GM18520 (cell line): ENCODE results near the gene SLC17A5.
"Not testable (repeated sequence)": the region's sequence is repeated elsewhere in the genome, so short reads cannot be mapped to it uniquely, and the experiment has no call there.

Experiments
- ATAC-seq: cut with Tn5 transposase; IDR thresholded peaks from one replicate; pipeline ENCODE4 v1.9.1; 2021; ENCODE audit not compliant: unreplicated experiment

The SLC17A5 gene

DNA sequence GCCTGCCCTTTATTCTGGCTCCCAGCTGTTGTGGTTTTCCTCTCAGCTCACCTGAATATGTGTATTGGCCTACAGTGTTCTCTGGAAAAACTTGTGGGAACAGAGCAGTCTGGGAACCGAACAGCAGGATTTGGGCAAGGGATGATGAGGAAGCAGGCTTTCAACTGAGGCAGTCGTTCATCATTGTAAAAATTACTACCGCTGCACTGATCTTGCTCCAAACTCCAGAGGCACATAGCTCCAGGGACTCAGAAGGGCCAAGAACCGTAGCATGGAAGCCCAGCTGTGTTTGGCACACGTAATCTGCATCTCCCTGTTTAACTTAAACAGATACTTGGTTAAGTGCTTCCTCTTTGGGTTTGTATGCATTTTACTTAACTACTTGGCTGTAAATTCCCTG is 84.7 kb downstream of the SLC17A5 start:
- no peak for ATAC-seq

GRCh38 chr6:73566954-73567591 is 86.7 kb downstream of the SLC17A5 start:
- ATAC-seq = no peak

- not testable (repeated sequence) for ATAC-seq
These were observed 87.3 kb downstream of the SLC17A5 start for GRCh38 chr6:73566486-73566871.

DNA sequence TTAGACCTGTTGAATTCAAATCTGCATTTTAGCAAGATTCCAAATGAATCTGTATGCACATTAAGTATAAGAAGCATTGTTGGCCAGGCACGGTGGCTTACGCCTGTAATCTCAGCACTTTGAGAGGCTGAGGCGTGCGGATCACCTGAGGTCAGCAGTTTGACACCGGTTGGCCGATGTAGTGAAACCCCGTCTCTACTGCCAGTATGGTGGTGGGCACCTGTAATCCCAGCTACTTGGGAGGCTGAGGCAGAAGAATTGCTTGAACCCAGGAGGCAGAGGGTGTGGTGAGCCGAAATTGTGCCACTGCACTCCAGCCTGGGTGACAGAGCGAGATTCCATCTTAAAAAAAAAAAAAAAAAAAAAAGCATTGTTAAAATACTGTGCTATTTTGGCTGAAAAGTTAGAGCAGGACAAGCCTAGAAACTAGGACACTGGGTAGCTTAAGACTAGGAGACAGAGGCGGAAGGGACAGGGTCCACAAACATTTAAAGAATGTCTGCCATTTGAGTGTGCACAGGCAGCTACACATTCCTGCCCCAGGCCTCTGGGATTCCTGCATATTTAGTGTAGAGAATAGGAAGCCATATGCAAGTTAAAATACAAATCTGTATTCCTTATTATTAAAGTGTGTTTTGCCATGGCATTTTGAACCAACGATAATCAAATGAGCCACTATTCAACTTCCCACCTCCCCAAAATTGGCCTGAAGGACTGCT is 87.9 kb downstream of the SLC17A5 start:
- ATAC-seq = no peak

- no peak for ATAC-seq
These were observed 89.0 kb downstream of the SLC17A5 start for GRCh38 chr6:73564578-73565345.

DNA sequence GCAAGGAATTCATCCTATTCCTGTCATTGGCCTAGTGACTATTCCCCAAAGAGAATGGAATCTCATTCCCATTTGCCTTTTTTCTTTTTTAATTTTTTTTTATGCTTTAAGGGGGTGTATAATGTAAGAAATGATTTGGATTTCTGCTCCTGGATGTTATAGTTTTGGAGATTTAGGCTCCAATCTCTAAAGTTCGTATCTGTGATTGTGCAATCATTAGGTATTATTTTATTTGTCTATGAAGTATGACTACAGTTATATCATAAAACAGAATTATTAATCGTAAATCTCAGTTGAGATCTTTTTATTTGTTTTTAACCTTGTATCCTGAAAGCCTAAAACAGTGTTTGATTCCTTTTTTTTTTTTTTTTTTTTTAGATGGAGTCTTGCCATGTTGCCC is 91.2 kb downstream of the SLC17A5 start:
- no peak for ATAC-seq

- no peak for ATAC-seq
These were observed 92.9 kb downstream of the SLC17A5 start for GRCh38 chr6:73560853-73561407.

- no peak for ATAC-seq
These were observed 93.5 kb downstream of the SLC17A5 start for GRCh38 chr6:73560182-73560732.

- not testable (repeated sequence) for ATAC-seq
These were observed 94.4 kb downstream of the SLC17A5 start for GRCh38 chr6:73559399-73559794.

DNA sequence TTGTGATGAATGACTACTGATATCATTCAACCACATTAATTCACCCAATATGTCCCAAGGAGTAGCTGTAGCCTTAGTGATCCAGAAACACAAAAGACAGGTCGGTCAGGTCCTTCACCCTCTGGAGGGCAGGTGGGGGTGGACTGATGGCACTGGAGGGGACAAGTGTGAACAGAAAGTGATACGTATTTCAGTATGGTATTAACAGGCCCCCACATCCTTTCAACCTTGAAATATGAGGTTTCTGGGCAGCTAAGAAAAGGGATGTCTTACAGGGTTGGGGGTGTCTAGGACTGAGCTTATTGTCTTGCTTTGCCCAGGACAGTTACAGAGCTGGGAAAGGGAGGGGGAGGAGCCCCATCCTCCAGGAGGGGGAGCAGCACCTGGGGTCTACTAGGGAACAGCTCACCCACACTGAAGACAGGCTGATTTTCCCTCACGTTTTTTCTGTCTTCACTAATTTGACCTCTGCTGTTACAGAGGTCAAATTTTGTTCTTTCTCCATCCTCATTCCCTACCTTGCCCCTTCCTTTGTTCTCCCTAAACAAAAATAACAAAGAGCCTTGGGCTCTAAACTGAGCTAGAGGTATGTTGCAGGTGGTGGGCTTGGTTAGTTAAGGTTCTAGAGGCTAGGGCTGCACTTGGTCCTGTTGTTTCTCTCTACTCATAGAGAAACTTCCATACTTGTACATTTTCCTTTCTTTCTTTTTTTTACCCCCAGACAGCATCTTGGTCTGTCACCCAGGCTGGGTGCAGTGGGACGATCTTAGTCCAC is 95.0 kb downstream of the SLC17A5 start:
- no peak for ATAC-seq

GRCh38 chr6:73556836-73557235 is 97.0 kb downstream of the SLC17A5 start:
- ATAC-seq = no peak

GRCh38 chr6:73555380-73555949 is 98.3 kb downstream of the SLC17A5 start:
- ATAC-seq = not testable (repeated sequence)

DNA sequence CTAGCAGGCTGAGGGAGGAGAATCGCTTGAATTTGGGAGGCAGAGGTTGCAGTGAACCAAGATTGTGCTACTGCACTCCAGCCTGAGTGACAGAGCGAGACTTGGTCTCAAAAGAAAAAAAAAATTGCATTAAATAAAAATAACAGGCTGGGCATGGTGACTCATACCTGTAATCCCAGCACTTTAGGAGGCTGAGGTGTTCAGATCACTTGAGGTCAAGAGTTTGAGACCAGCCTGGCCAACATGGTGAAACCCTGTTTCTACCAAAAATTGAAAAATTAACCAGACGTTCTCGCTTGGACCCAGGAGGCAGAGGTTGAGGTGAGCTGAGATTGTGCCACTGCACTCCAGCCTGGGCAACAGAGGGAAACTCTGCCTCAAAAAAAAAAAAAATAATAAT is 102.7 kb downstream of the SLC17A5 start:
- ATAC-seq = not testable (repeated sequence)

DNA sequence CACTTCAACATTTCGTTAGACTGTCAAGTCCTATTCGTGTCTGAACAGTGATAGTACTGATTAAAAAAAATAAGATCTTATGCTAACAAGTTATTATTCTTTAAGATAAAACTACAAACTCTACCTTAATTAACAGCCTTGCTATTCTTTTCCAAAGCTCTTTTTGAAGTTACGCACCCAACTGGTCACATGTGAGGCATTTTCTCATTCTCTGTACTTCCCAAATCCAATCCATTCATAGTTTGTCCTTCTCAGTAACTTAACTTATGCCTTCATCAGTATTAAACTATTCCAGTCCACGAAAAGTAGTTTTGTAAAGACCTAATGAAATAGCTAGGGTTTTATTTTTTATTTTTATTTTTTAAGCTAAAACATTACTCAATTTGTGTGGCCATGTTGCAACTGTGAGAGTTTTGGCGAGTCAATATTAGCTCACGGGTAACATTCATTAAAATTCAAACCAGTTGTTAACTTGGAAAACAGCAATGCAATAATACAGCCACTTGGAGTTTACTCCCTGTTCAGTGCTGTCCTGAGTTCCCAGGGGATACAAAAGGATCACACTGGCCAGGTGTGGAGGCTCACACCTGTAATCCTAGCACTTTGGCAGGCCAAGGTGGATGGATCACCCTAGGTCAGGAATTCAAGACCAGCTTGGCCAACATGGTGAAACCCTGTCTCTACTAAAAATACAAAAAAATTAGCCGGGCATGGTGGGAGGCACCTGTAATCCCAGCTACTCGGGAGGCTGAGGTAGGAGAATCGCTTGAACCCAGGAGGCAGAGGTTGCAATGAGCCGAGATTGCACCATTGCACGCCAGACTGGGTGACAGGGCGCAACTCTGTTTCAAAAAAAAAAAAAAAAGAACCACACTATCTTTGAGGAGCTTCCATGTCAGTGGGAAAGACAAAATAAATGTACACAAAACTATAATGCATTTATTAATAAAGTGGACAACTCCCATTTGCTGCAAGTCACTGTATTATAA is 105.0 kb downstream of the SLC17A5 start:
- no peak for ATAC-seq

- no peak for ATAC-seq
These were observed 106.8 kb downstream of the SLC17A5 start for GRCh38 chr6:73547036-73547435.
